ENCODE data around the gene TLK2. TPM values are rescaled to one million over a fixed set of nuclear protein-coding genes. Genes with fewer than 3 reads are reported as not detected.

The TLK2 gene
- total RNA-seq, 1 donor from 2014 or later: 47.2 TPM

GRCh38 chr17:62660629-62661118 is 182.0 kb downstream of the TLK2 start:
- Mint-ChIP-seq H3K27me3 (peaks cover 61% of the 10 kb centered on the region), H3K4me3 (no peak overlapping the region), H3K4me1 (no peaks in the 10 kb centered on the region), H3K27ac (no peak overlapping the region), H3K36me3 (ENCODE audit: low read depth) (no peaks in the 10 kb centered on the region), H3K9me3 (peaks cover 6% of the 10 kb centered on the region)
- no peak for DNase-seq
- intact Hi-C loops (cut with micrococcal nuclease): no loop called here

GRCh38 chr17:62661337-62661736 is 182.7 kb downstream of the TLK2 start:
- peaks cover 55% of the 10 kb centered on the region for H3K27me3 Mint-ChIP-seq
- intact Hi-C loops (cut with micrococcal nuclease): no loop called here
- H3K36me3 Mint-ChIP-seq (ENCODE audit: low read depth): no peaks in the 10 kb centered on the region
- no peaks in the 10 kb centered on the region for H3K4me1 Mint-ChIP-seq
- DNase-seq: no peak
- H3K4me3 Mint-ChIP-seq: no peak overlapping the region
- no peak overlapping the region for H3K27ac Mint-ChIP-seq
- peaks cover 6% of the 10 kb centered on the region for H3K9me3 Mint-ChIP-seq

GRCh38 chr17:62662855-62663254 is 184.2 kb downstream of the TLK2 start:
- Mint-ChIP-seq H3K27ac (no peak overlapping the region), H3K36me3 (ENCODE audit: low read depth) (no peaks in the 10 kb centered on the region), H3K4me3 (no peak overlapping the region), H3K4me1 (no peaks in the 10 kb centered on the region), H3K27me3 (peaks cover 43% of the 10 kb centered on the region), H3K9me3 (peaks cover 6% of the 10 kb centered on the region)
- intact Hi-C loops (cut with micrococcal nuclease): no loop called here
- DNase-seq: no peak

Other genes starting within 250 kb of the TLK2 start
- gene EFCAB3, start 98.3 kb upstream of the TLK2 start, total RNA-seq: not detected in 2 replicates
- gene METTL2A, start 54.9 kb upstream of the TLK2 start, total RNA-seq: 35.6 and 36.8 TPM in 2 replicates
- gene MRC2, start 148.8 kb downstream of the TLK2 start, total RNA-seq: 2.4 and 2.9 TPM in 2 replicates